ENCODE measurements around the gene SIRPD.
"Not testable (repeated sequence)": the region's sequence is repeated elsewhere in the genome, so short reads cannot be mapped to it uniquely, and the experiment has no call there.

Gene SIRPD

DNA sequence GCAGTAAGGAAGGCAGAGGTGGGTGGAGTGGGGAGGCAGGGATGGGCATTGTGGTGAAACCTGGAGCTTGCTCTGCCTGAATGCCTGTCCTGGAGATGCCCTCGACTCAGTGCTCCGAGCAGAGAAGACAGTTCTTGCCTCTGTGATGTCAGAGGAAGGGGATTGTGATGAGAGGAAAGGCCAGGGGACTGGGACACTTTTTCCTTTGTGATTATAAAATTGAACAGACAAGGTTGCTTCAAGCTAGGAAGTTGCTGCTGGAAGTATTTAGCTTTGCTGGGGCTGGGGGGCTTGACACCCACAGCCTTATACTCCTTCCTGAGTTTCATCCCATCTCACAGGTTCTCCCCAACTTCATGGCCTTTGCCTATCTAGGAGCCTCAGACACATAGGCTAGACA lies at the start of gene SIRPD:
Gene SIRPD (minus strand): TSS at position 101 of the 400 bp plus-strand sequence. CDS start 52 bp downstream, at position 49.
- no peak for DNase-seq (ENCODE audit: low read depth, low spot score)

- DNase-seq (ENCODE audit: low read depth, low spot score): no peak
Observed at GRCh38 chr20:1600736-1601135, 43.2 kb upstream of the SIRPD start.

DNA sequence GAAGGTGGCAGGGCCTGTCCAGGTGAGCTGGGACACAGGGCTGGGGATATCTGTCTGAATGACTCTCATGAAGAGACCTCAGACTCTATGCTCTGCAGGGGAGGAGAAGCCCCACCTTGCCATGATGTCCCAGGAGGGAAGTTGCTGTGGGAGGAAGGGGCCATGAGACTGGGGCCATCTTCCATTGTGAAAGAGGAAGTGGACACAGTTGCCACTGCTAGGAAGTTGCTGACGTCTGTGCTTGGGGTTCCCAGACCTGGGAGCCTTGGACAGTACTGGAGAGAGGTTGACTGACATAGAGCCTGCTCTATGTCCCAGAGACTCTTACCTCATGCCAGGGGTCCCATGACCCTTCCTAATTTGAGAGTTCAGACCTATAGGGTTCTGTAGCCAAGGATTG lies 37.8 kb upstream of the SIRPD start:
- DNase-seq (ENCODE audit: low read depth, low spot score): no peak

GRCh38 chr20:1588533-1589460 lies 31.3 kb upstream of the SIRPD start:
- DNase-seq (ENCODE audit: low read depth, low spot score): no peak

- no peak for DNase-seq (ENCODE audit: low read depth, low spot score)
Observed at GRCh38 chr20:1587781-1588532, 30.5 kb upstream of the SIRPD start.

DNA sequence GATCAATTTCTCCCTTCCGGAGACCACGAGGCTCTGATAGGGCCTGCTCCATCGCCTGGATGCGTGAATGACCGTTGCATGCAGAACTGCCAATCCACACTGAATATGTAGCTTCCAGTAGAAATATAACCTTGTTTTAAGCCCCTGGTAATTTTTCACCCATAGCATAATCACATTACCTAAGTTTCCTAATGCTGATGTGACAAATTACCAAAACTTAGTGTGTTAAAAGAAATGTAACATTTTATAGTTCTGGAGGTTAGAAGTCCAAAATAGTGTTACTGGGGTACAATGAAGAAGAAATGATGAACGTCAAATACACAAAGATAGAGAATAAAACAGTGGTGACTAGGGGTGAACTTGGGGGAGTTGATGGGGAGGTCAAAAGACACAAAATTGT lies 22.0 kb upstream of the SIRPD start:
- no peak for DNase-seq (ENCODE audit: low read depth, low spot score)

DNA sequence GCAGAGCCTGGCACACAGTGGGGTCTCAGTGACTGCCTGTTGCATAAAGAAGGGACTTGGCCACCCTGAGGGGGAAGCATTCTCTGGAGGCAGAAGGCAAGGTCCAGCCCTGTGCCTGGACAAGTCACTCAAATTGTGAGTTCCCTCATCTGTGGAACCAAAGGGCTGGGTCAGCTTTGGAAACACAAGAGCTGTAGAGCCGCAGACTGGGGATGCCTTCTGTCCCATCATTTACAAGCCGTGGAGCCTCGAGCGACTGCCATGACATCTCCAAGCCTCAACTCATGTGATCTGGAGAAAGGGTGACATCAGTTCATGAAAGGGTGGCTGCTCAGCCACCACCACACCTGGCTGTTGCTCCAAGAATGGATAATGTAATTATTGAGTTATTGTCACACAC lies 20.4 kb upstream of the SIRPD start:
- no peak for DNase-seq (ENCODE audit: low read depth, low spot score)

- not testable (repeated sequence) for DNase-seq (ENCODE audit: low read depth, low spot score)
Observed at GRCh38 chr20:1577313-1577712, 19.8 kb upstream of the SIRPD start.

DNA sequence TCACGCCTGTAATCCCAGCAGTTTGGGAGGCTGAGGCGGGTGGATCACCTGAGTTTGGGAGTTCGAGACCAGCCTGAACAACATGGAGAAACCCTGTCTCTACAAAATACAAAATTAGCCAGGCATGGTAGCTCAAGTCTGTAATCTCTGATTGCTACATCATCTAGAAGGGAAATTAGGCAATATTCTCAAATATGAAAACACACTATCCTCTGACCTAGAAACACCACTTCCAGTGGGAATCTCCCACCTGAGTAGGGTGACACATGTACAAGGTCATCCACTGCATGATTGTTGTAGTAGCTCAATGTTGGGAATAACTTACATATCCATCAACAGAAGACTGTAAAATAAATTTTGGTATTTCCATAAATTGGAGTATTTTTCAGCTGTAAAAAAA lies 19.1 kb upstream of the SIRPD start:
- DNase-seq (ENCODE audit: low read depth, low spot score): no peak

DNA sequence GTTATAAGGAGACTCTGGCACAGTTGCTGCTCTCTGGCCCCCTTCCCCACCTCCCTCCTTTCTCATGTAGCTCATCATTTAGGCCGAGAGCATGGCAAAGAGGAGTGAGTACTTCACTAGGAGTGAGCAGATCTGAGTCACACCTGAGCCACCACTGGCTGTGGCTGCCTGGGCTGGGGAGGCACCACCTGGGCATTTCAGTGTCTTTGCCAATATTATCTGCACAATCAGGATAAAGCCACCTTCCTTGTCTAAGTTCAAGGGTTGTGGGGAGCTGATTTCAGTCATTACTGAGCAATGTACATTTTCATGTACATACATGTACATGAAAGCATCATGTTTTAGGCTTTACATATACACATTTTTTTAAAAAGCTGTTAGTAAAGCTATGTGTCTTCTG lies 18.5 kb upstream of the SIRPD start:
- not testable (repeated sequence) for DNase-seq (ENCODE audit: low read depth, low spot score)

DNA sequence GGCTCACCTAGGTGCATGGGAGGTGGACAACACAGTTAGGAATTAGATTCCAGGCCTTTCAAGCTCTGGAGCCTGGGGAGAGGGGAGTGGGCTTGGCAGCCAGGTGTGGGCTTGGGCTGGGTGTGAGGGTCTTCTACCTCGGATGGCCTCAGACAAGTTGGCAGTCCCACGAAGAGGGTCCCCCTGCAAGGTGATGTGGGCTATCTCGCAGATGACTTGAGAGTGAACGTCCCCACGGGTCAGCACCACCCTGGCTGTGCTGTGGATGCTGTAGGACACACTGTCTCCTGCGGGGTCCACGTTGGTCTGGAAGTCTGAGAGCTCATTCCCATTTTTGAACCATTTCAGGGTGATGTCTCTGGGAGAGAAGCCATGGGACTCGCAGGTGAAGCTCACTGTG lies 14.1 kb upstream of the SIRPD start:
- DNase-seq (ENCODE audit: low read depth, low spot score): not testable (repeated sequence)

- DNase-seq (ENCODE audit: low read depth, low spot score): no peak
Observed at GRCh38 chr20:1569415-1569881, 11.9 kb upstream of the SIRPD start.

- no peak for DNase-seq (ENCODE audit: low read depth, low spot score)
Observed at GRCh38 chr20:1568163-1568490, 10.6 kb upstream of the SIRPD start.

DNA sequence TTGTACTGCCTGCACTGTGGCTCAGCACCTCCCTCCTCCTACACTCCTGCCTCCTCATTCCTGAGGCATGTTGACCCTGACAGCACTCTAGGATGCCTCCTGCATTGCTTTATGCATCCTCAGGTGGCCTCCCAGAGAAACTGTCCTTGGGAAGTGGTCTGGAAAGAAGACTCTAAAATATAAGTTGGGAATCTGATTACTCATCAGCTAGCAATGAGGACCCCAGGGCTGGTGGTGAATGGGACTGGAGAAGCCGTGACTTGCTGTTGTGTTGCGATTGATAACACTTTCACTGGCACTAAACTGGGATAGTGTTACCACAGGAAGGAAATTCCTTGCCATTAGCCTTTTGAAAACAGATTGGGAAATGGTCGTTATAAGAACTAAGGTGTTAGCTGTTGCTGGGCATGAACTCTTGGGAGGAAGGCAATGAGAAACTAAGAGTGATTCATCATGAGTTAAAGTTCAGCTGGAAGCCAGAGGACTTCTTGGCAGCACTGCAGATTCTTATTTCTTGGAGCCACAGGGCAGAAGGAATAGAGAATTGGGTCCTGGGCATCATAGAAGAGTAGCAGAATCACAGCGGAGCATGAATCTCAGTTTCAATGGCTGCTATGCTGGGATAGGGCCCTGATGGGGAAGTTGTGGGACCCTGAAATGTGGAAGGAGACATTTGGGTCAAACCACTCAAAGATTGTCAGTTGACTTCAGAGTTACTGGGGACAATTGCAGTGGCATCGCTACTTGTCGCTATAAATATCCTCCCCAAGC lies 10.1 kb upstream of the SIRPD start:
- DNase-seq (ENCODE audit: low read depth, low spot score): peak; percentile 7

DNA sequence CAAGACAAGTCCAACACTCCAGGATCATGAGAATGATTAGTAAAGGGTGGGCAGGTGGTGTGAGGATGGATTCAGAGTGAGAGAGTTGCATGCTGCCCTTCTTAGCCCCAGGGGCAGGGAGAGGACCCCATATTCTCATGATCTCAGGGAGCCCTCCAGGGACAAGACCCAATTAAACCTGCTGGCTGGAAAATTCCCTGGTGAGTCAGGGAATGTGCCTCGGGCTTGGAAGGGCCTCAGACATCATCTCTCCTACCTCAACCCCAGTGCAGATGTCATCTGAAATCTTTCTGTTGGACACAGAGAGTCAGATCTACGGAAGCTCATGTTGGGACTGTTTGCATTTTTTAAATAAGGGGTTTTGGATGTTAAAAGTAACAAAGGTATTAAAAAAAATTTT lies 9.2 kb upstream of the SIRPD start:
- no peak for DNase-seq (ENCODE audit: low read depth, low spot score)

DNA sequence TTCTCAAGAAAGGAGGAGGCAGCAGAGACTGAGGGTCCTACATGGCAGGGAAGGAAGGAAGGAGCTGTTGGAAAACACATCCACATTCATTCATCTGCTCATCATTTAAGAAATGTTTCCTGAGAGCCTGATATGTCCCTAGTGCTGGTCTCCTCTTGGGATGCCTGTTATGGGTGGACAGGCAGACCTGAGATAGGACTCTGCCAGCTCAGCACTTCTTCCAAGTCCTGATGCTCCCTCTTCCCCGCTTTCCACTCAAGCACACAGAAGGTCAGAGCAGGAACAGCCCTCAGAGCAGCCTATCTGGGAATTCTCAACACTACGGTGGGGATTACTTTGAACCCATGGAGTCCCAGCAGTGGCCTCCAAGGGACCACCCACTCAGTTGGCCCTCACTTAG lies 8.0 kb upstream of the SIRPD start:
- DNase-seq (ENCODE audit: low read depth, low spot score): no peak

GRCh38 chr20:1563598-1563997 lies 6.1 kb upstream of the SIRPD start:
- DNase-seq (ENCODE audit: low read depth, low spot score): no peak

- DNase-seq (ENCODE audit: low read depth, low spot score): no peak
Observed at GRCh38 chr20:1562622-1563021, 5.1 kb upstream of the SIRPD start.

- no peak for DNase-seq (ENCODE audit: low read depth, low spot score)
Observed at GRCh38 chr20:1561350-1561749, 3.8 kb upstream of the SIRPD start.

DNA sequence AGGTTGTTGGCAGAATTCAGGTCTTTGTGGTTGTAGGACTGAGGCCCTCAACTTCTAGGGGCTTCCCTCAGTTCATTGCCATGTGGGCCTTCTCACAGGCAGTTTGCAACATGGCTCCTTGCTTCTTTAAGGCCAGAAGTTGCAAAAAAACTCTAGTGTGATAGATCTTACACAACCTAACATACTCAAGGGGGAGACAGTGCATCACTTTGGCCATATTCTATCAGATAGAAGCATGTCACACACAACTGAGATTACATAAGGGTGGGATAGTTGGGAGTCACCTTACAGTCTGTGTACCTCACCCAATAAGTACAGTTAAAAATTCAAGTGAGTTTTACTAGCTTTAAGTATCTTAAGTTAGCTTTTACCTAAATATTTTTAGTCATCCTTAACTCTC lies 1.6 kb downstream of the SIRPD start:
- no peak for DNase-seq (ENCODE audit: low read depth, low spot score)

- DNase-seq (ENCODE audit: low read depth, low spot score): no peak
Observed at GRCh38 chr20:1539816-1540419, 17.6 kb downstream of the SIRPD start.

GRCh38 chr20:1538655-1539054 lies 18.9 kb downstream of the SIRPD start:
- no peak for DNase-seq (ENCODE audit: low read depth, low spot score)

All from astrocyte of the hippocampus (primary cell).